GM12878 (cell line): ENCODE data around the gene FAM118B. TPM values are rescaled to one million over a fixed set of nuclear protein-coding genes. Genes with fewer than 3 reads are reported as not detected.

Source experiments
- ATAC-seq: fragments of 200-7000 bp; cut with Tn5 transposase; 3 replicates; pipeline ENCODE4 v1.9.1; 2020; ENCODE audit warnings: mild to moderate bottlenecking, moderate library complexity
- BruUV-seq: library from RNA; stranded (reverse); fragments of 400-500 nt; replicated peaks from 2 replicates; lab custom pipeline; 2021; lab: Mats Ljungman, UMichigan
- CTCF ChIA-PET: fragments of 300-600 bp; sonication (Branson Sonifier 250); formaldehyde crosslinking; extraction: SDS; loops from one replicate; lab custom pipeline; 2021; ENCODE audit warnings: inconsistent platforms; lab: Yijun Ruan, JAX
- POLR2A ChIA-PET: fragments of 350-600 bp; formaldehyde crosslinking; extraction: SDS; loops from one replicate; lab custom pipeline; 2021; ENCODE audit warnings: inconsistent platforms; lab: Charles Lee
- RAD21 ChIA-PET: fragments of 300-600 bp; sonication (Branson Sonifier 250); formaldehyde crosslinking; loops from one replicate; lab custom pipeline; 2023; ENCODE audit warnings: antibody characterized with exemption; ENCODE audit not compliant: unreplicated experiment; lab: Charles Lee
- SMC1A ChIA-PET: fragments of 300-600 bp; sonication (Branson Sonifier 250); formaldehyde crosslinking; loops from one replicate; lab custom pipeline; 2023; ENCODE audit not compliant: unreplicated experiment, uncharacterized antibody; lab: Charles Lee
- DNase-seq: peaks from one replicate; pipeline ENCODE4 v3.0.0-alpha.2; 2011; ENCODE audit warnings: low read depth, low spot score
- FAIRE-seq: peaks from 3 replicates; lab custom pipeline; 2011; peaks lifted over from hg19 to GRCh38; lab: Jason Lieb, UNC
- H2AFZ ChIP-seq: 2 replicates; pipeline ENCODE4 v1.6.0; 2011; ENCODE audit warnings: low read depth, low read length, control low read depth; ENCODE audit not compliant: control insufficient read depth
- H3K27ac ChIP-seq: 2 replicates; pipeline ENCODE4 v1.5.1; 2011; ENCODE audit warnings: control low read depth; ENCODE audit not compliant: control insufficient read depth, insufficient read depth
- H3K27me3 ChIP-seq, 2 experiments: replicated peaks in 1 of 2; 2 replicates each; pipeline versions ENCODE4 v1.6.0 to v1.6.1; 2011; ENCODE audit warnings: low read length in 1 of 2; ENCODE audit not compliant: control insufficient read depth in 2 of 2, insufficient read depth in 2 of 2
- H3K36me3 ChIP-seq, 2 experiments: 2 replicates each; pipeline ENCODE4 v1.5.1; 2011; ENCODE audit warnings: low read length in 1 of 2; ENCODE audit not compliant: control insufficient read depth in 2 of 2, insufficient read depth in 2 of 2
- H3K4me1 ChIP-seq: 2 replicates; pipeline ENCODE4 v1.6.1; 2011; ENCODE audit warnings: mild to moderate bottlenecking, low read length, moderate library complexity, mixed read lengths; ENCODE audit not compliant: control insufficient read depth, insufficient read depth
- H3K4me2 ChIP-seq: 2 replicates; pipeline ENCODE4 v1.6.0; 2011; ENCODE audit warnings: control low read depth; ENCODE audit not compliant: control insufficient read depth, insufficient read depth
- H3K4me3 ChIP-seq: fragments of 200-600 bp; sonication (generic); 2 replicates; pipeline ENCODE4 v1.5.1; 2016
- H3K79me2 ChIP-seq: 2 replicates; pipeline ENCODE4 v1.6.0; 2011; ENCODE audit warnings: low read length; ENCODE audit not compliant: control insufficient read depth, insufficient read depth
- H3K9ac ChIP-seq: 2 replicates; pipeline ENCODE4 v1.8.0; 2011; ENCODE audit warnings: low read length, control low read depth, mixed read lengths; ENCODE audit not compliant: control insufficient read depth, insufficient read depth
- H3K9me3 ChIP-seq: replicated peaks from 3 replicates; pipeline ENCODE4 v1.5.1; 2011; ENCODE audit warnings: mild to moderate bottlenecking, low read length; ENCODE audit not compliant: control insufficient read depth, insufficient read depth
- H4K20me1 ChIP-seq: 2 replicates; pipeline ENCODE4 v1.6.0; 2011; ENCODE audit not compliant: control insufficient read depth, insufficient read depth
- BCL11A ChIP-seq: IDR thresholded peaks from 2 replicates; pipeline ENCODE4 v1.6.1; 2011; ENCODE audit warnings: low read depth, low read length
- CBX5 ChIP-seq: sonication (generic); IDR thresholded peaks from 2 replicates; pipeline ENCODE4 v1.6.1; 2016; ENCODE audit warnings: low read depth, moderate library complexity, mild to moderate bottlenecking, inconsistent platforms
- CHD1 ChIP-seq: IDR thresholded peaks from 2 replicates; pipeline ENCODE4 v1.6.1; 2012; ENCODE audit warnings: low read depth, low read length, improper control_type of control experiment
- ESRRA ChIP-seq: IDR thresholded peaks from 2 replicates; pipeline ENCODE4 v1.6.1; 2012; ENCODE audit warnings: mild to moderate bottlenecking, low read length, improper control_type of control experiment
- ETV6 ChIP-seq, 2 experiments: fragments of 450-650 bp in 1 of 2; IDR thresholded peaks in 1 of 2; conservative IDR thresholded peaks in 1 of 2; 2 replicates each; pipeline ENCODE4 v1.6.1; 2014; ENCODE audit warnings: antibody characterized with exemption in 1 of 2, borderline replicate concordance in 1 of 2, low read depth in 1 of 2, mild to moderate bottlenecking in 1 of 2, moderate library complexity in 1 of 2
- GATAD2B ChIP-seq: fragments of 450-650 bp; conservative IDR thresholded peaks from 2 replicates; pipeline ENCODE4 v1.6.1; 2017; ENCODE audit warnings: low read depth, mild to moderate bottlenecking, moderate library complexity
- MXI1 ChIP-seq: fragments of 150-350 bp; IDR thresholded peaks from 2 replicates; pipeline ENCODE4 v1.6.1; 2011; ENCODE audit warnings: low read depth, mild to moderate bottlenecking, inconsistent platforms, low read length, improper control_type of control experiment
- MYC ChIP-seq: IDR thresholded peaks from 2 replicates; pipeline ENCODE4 v1.6.1; 2011; ENCODE audit warnings: mild to moderate bottlenecking, low read length, moderate library complexity, inconsistent platforms; ENCODE audit not compliant: insufficient read depth, insufficient replicate concordance, insufficient read length, severe bottlenecking
- NFYA ChIP-seq: IDR thresholded peaks from 2 replicates; pipeline ENCODE4 v1.6.1; 2011; ENCODE audit warnings: low read depth, mild to moderate bottlenecking, low read length, improper control_type of control experiment, borderline replicate concordance
- POLR2A ChIP-seq: IDR thresholded peaks from 2 replicates; pipeline ENCODE4 v1.6.1; 2011; ENCODE audit warnings: low read depth, mild to moderate bottlenecking, low read length
- SMAD5 ChIP-seq: IDR thresholded peaks from 2 replicates; pipeline ENCODE4 v1.6.1; 2016; ENCODE audit warnings: antibody characterized with exemption, low read depth
- TCF3 ChIP-seq: IDR thresholded peaks from 2 replicates; pipeline ENCODE4 v1.6.1; 2012; ENCODE audit warnings: low read depth, mild to moderate bottlenecking, low read length, borderline replicate concordance; ENCODE audit not compliant: insufficient read depth
- ZZZ3 ChIP-seq: IDR thresholded peaks from 2 replicates; pipeline ENCODE4 v1.6.1; 2011; ENCODE audit warnings: low read depth; ENCODE audit not compliant: control insufficient read depth, insufficient read length
- WGBS: methylation state at CpG from one replicate; pipeline ENCODE4 v1.1.6; 2016; ENCODE audit warnings: low lambda C conversion rate; ENCODE audit not compliant: insufficient replicate concordance, insufficient coverage; ENCODE audit errors: missing lambda C conversion rate; 5-methylcytosine and 5-hydroxymethylcytosine counted together
- in situ Hi-C: fragments of 300-500 bp; cut with MboI; formaldehyde crosslinking; loops from 9 replicates; pipeline ENCODE4 v1.14.3; 2018; ENCODE audit warnings: mixed read lengths
- intact Hi-C: fragments of 100-400 bp; cut with micrococcal nuclease; formaldehyde crosslinking; loops from one replicate; pipeline ENCODE4 v1.14.2; 2022; ENCODE audit not compliant: unreplicated experiment
- polyA plus RNA-seq, 11 experiments: library from polyadenylated mRNA; depleted of rRNA in 4 of 11; unstranded in 6 of 11; stranded (reverse) in 5 of 11; fragments of >200 nt; fragmentation: Nextera tagmentation in 4 of 11; fragmentation: Illumina TruSeq in 1 of 11; extraction: Ambion mirVana in 4 of 11; extraction: Trizol in 1 of 11; gene quantifications; 1 replicate in 1 of 11; 2 replicates in 10 of 11; pipeline versions ENCODE4 v1.2.1 to v1.2.3, GENCODE V29; 2011 to 2016; ENCODE audit warnings: inconsistent platforms in 2 of 11, missing spikeins in 2 of 11, low read depth in 1 of 11
- total RNA-seq, 4 experiments: library from RNA; depleted of rRNA in 3 of 4; stranded (reverse); fragments of >200 nt in 3 of 4; fragmentation: Illumina TruSeq in 1 of 4; extraction: Trizol in 1 of 4; gene quantifications; 2 replicates each; pipeline versions ENCODE4 v1.2.1 to v1.2.3, GENCODE V29; 2013 to 2021
- TF ChIP-seq, protein P1 (sequence below): fragments of 450-650 bp; formaldehyde crosslinking; IDR thresholded peaks from 2 replicates; pipeline ENCODE4 v1.4.0; 2020; ENCODE audit warnings: mild to moderate bottlenecking, moderate library complexity
- TF ChIP-seq, protein P2 (sequence below): fragments of 450-650 bp; IDR thresholded peaks from 2 replicates; pipeline ENCODE4 v1.6.1; 2017; ENCODE audit warnings: antibody characterized with exemption, mild to moderate bottlenecking, moderate library complexity

FAM118B gene
- total and polyA plus RNA-seq, 10 of the 15 experiments (the other 5 are each of a cell fraction or from before 2014, with no cell fraction given) = 12.8 to 29.7 (median 16.5) TPM

DNA sequence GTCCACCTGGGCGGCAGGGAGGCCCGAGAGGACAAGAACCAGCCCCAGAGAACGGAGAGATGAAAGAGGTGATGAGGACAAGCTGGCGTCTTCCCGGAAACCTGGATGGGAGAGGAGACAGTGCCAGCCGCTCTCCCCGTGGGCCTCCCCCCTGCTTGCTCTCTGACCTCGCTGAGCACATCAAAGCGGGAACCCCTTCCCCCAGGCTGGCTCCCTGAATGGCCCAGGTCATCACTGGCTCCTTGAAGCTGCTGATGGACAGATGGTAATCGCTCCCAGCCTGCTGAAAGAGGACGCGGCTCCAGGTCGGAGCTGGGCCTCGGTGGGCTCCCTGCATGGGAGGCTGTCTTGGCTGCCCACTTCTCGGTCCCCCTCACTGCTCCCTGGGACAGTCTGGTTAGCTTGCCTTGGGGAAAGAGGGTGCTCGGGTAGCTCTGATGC is 18.5 kb upstream of the FAM118B start:
- intact Hi-C loops = no loop called here
- no peak overlapping the region for H3K4me2 ChIP-seq
- no peak for FAIRE-seq
- SMC1A ChIA-PET = interaction anchor here (0.5 to 6.6 kb wide), 15 partner anchors 14 to 1462 kb away, joined by 3 to 61 read pairs (median 6); partner anchors contain the start of genes CHEK1 and VSIG10L2
- no peak for ATAC-seq
- in situ Hi-C loops = loop anchor here (5.0 kb wide), 1 partner anchor 271 kb away; no protein-coding TSS in a partner anchor
- H3K9me3 ChIP-seq = peaks cover 15% of the 10 kb centered on the region
- DNase-seq = no peak
- CTCF ChIA-PET = interaction anchor here (0.6 to 10.7 kb wide), 26 partner anchors 9 to 566 kb away, joined by 3 to 220 read pairs (median 4); partner anchors contain the start of genes FAM118B, HYLS1, PUS3 and RPUSD4
- 96% methylated on average over 15 of the region's 16 CpGs for WGBS
- no peaks in the 10 kb centered on the region for H3K79me2 ChIP-seq
- no peak overlapping the region for H2AFZ ChIP-seq
- no peak overlapping the region for H3K4me3 ChIP-seq
- peaks cover 24% of the 10 kb centered on the region for H3K4me1 ChIP-seq
- H3K27ac ChIP-seq = no peak overlapping the region
- RAD21 ChIA-PET = interaction anchor here (0.6 to 2.2 kb wide), 12 partner anchors 9 to 306 kb away, joined by 3 to 27 read pairs (median 5); partner anchors contain the start of genes FAM118B and VSIG10L2
- no peak for TF ChIP-seq CBX5
- TF ChIP-seq BCL11A = no peak
- TF ChIP-seq NFYA = no peak
- TF ChIP-seq, protein P1, sequence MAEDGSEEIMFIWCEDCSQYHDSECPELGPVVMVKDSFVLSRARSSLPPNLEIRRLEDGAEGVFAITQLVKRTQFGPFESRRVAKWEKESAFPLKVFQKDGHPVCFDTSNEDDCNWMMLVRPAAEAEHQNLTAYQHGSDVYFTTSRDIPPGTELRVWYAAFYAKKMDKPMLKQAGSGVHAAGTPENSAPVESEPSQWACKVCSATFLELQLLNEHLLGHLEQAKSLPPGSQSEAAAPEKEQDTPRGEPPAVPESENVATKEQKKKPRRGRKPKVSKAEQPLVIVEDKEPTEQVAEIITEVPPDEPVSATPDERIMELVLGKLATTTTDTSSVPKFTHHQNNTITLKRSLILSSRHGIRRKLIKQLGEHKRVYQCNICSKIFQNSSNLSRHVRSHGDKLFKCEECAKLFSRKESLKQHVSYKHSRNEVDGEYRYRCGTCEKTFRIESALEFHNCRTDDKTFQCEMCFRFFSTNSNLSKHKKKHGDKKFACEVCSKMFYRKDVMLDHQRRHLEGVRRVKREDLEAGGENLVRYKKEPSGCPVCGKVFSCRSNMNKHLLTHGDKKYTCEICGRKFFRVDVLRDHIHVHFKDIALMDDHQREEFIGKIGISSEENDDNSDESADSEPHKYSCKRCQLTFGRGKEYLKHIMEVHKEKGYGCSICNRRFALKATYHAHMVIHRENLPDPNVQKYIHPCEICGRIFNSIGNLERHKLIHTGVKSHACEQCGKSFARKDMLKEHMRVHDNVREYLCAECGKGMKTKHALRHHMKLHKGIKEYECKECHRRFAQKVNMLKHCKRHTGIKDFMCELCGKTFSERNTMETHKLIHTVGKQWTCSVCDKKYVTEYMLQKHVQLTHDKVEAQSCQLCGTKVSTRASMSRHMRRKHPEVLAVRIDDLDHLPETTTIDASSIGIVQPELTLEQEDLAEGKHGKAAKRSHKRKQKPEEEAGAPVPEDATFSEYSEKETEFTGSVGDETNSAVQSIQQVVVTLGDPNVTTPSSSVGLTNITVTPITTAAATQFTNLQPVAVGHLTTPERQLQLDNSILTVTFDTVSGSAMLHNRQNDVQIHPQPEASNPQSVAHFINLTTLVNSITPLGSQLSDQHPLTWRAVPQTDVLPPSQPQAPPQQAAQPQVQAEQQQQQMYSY (CRISPR knock-in tag) = no peak
- TF ChIP-seq, protein P2, sequence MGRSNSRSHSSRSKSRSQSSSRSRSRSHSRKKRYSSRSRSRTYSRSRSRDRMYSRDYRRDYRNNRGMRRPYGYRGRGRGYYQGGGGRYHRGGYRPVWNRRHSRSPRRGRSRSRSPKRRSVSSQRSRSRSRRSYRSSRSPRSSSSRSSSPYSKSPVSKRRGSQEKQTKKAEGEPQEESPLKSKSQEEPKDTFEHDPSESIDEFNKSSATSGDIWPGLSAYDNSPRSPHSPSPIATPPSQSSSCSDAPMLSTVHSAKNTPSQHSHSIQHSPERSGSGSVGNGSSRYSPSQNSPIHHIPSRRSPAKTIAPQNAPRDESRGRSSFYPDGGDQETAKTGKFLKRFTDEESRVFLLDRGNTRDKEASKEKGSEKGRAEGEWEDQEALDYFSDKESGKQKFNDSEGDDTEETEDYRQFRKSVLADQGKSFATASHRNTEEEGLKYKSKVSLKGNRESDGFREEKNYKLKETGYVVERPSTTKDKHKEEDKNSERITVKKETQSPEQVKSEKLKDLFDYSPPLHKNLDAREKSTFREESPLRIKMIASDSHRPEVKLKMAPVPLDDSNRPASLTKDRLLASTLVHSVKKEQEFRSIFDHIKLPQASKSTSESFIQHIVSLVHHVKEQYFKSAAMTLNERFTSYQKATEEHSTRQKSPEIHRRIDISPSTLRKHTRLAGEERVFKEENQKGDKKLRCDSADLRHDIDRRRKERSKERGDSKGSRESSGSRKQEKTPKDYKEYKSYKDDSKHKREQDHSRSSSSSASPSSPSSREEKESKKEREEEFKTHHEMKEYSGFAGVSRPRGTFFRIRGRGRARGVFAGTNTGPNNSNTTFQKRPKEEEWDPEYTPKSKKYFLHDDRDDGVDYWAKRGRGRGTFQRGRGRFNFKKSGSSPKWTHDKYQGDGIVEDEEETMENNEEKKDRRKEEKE = no peak
- no peak for TF ChIP-seq CHD1
- TF ChIP-seq POLR2A = no peak
- TF ChIP-seq MXI1 = no peak
- TF ChIP-seq TCF3 = no peak
- TF ChIP-seq ETV6 (conservative IDR thresholded peaks at IDR 0.05 in 1 of 2, IDR thresholded peaks at IDR 0.05 in 1 of 2; ENCODE audit: borderline replicate concordance in 1 of 2, low read depth in 1 of 2) = no peak
- no peak for TF ChIP-seq MYC
- no peak for TF ChIP-seq GATAD2B
- no peak for TF ChIP-seq ZZZ3
- no peak for TF ChIP-seq SMAD5
- no peak for TF ChIP-seq ESRRA
- TF ChIP-seq, all 136 proteins: peak for 0
- no peaks in the 10 kb centered on the region for H3K27me3 ChIP-seq
- H4K20me1 ChIP-seq = no peaks in the 10 kb centered on the region
- peaks cover 17 to 18% of the 10 kb centered on the region in 2 experiments for H3K36me3 ChIP-seq
- POLR2A ChIA-PET = interaction anchor here (0.6 kb wide), 1 partner anchor 212 kb away, joined by 4 read pairs; no protein-coding TSS in a partner anchor
- no peak overlapping the region for H3K9ac ChIP-seq
- BruUV-seq = no TSS peak
